T-helper 2 cell treated with Interferon-gamma antibody and Interleukin-4, amounts not matched to agents 5 μg/mL and 100 μg/mL, for 36 hours (primary cell): ENCODE data around the gene DNAJC15.

Source experiments
- DNase-seq: peaks from one replicate; pipeline ENCODE4 v3.0.0; 2021; ENCODE audit warnings: low spot score
- H3K27ac Mint-ChIP-seq: one replicate; pipeline ENCODE4 v1.8.0; 2021; ENCODE audit warnings: mild to moderate bottlenecking, mixed read lengths
- H3K27me3 Mint-ChIP-seq: one replicate; pipeline ENCODE4 v1.8.0; 2021; ENCODE audit warnings: low read depth, mixed read lengths
- H3K36me3 Mint-ChIP-seq: one replicate; pipeline ENCODE4 v1.8.0; 2021; ENCODE audit warnings: low read depth, mixed read lengths
- H3K4me1 Mint-ChIP-seq: one replicate; pipeline ENCODE4 v1.8.0; 2021; ENCODE audit warnings: low read depth, mixed read lengths
- H3K4me3 Mint-ChIP-seq: one replicate; pipeline ENCODE4 v1.8.0; 2022; ENCODE audit warnings: mild to moderate bottlenecking, moderate library complexity, mixed read lengths
- H3K9me3 Mint-ChIP-seq: one replicate; pipeline ENCODE4 v1.8.0; 2021; ENCODE audit warnings: mixed read lengths

Gene DNAJC15

DNA sequence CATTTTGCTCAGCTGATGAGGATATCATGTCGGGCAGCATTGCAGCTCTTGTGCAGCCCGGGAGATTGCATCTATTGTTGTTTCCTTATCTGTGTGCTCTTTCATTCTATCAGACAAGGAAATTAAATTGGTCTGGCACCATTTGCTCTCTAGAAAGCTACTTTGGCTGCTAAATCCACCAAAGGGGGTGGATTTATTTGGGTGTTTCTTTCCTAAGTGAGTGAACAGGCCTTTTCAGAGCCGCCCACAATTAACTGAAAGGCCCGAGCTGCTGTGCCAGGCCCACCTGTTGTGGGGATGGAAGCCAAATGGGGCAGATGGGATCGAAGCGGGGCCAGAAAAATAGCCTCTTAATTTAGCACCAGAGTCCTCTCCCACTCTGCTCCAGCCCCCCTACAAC lies 99.4 kb downstream of the DNAJC15 start:
- Mint-ChIP-seq H3K9me3 (no peaks in the 10 kb centered on the region), H3K27ac (no peak overlapping the region), H3K4me3 (no peak overlapping the region), H3K27me3 (peaks cover 2% of the 10 kb centered on the region), H3K36me3 (no peaks in the 10 kb centered on the region), H3K4me1 (peaks cover 5% of the 10 kb centered on the region)
- no peak for DNase-seq

- H3K4me3 Mint-ChIP-seq, result no peak overlapping the region
- H3K27me3 Mint-ChIP-seq, result peaks cover 2% of the 10 kb centered on the region
- no peaks in the 10 kb centered on the region for H3K9me3 Mint-ChIP-seq
- H3K4me1 Mint-ChIP-seq, result peaks cover 10% of the 10 kb centered on the region
- DNase-seq, result no peak
- no peak overlapping the region for H3K27ac Mint-ChIP-seq
- no peaks in the 10 kb centered on the region for H3K36me3 Mint-ChIP-seq
Observed at GRCh38 chr13:43123856-43124255, 100.5 kb downstream of the DNAJC15 start.

DNA sequence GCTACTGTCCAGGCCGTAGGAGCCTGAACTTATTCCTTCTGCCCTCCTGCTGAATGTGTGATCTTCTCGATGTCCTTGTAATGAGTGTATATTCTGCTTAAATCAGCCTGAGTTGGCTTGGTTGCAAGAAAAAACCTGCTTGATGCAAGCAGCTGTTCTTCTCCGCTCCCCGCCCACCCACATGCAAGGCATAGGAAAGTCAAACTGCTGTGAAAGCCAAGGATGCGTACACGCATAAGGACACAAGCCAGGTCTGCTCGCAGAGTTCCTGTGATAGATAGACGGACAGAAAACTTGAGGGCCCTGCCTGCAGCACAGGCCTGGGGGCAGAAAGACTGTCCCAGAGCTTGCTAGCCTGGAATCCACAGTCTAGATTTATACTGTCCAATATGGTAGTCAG lies 101.1 kb downstream of the DNAJC15 start:
- no peak overlapping the region for H3K27ac Mint-ChIP-seq

GRCh38 chr13:43126420-43126819 lies 103.0 kb downstream of the DNAJC15 start:
- H3K27ac Mint-ChIP-seq, result no peak overlapping the region

More for the DNA sequence above, 101.1 kb downstream of the DNAJC15 start:
- Mint-ChIP-seq H3K9me3 (no peaks in the 10 kb centered on the region), H3K4me1 (peaks cover 10% of the 10 kb centered on the region), H3K36me3 (no peaks in the 10 kb centered on the region), H3K27me3 (peaks cover 7% of the 10 kb centered on the region), H3K4me3 (no peak overlapping the region)
- DNase-seq, result no peak

GRCh38 chr13:43127103-43127798 lies 103.9 kb downstream of the DNAJC15 start:
- Mint-ChIP-seq H3K9me3 (no peaks in the 10 kb centered on the region), H3K4me1 (peaks cover 10% of the 10 kb centered on the region), H3K27me3 (peaks cover 9% of the 10 kb centered on the region), H3K36me3 (no peaks in the 10 kb centered on the region), H3K27ac (peak overlapping the region; percentile 24), H3K4me3 (peak overlapping the region; percentile 8)
- no peak for DNase-seq

More at GRCh38 chr13:43126420-43126819, 103.0 kb downstream of the DNAJC15 start:
- no peaks in the 10 kb centered on the region for H3K9me3 Mint-ChIP-seq
- DNase-seq, result no peak
- peaks cover 10% of the 10 kb centered on the region for H3K4me1 Mint-ChIP-seq
- no peak overlapping the region for H3K4me3 Mint-ChIP-seq
- H3K27me3 Mint-ChIP-seq, result peaks cover 9% of the 10 kb centered on the region
- H3K36me3 Mint-ChIP-seq, result no peaks in the 10 kb centered on the region

GRCh38 chr13:43127827-43128226 lies 104.4 kb downstream of the DNAJC15 start:
- peak overlapping the region; percentile 8 for H3K4me3 Mint-ChIP-seq

GRCh38 chr13:43128504-43128961 lies 105.1 kb downstream of the DNAJC15 start:
- no peaks in the 10 kb centered on the region for H3K9me3 Mint-ChIP-seq
- no peak for DNase-seq
- peaks cover 10% of the 10 kb centered on the region for H3K4me1 Mint-ChIP-seq
- no peak overlapping the region for H3K4me3 Mint-ChIP-seq
- peaks cover 9% of the 10 kb centered on the region for H3K27me3 Mint-ChIP-seq
- H3K36me3 Mint-ChIP-seq, result no peaks in the 10 kb centered on the region
- no peak overlapping the region for H3K27ac Mint-ChIP-seq

More at GRCh38 chr13:43127827-43128226, 104.4 kb downstream of the DNAJC15 start:
- H3K27me3 Mint-ChIP-seq, result peaks cover 9% of the 10 kb centered on the region
- H3K27ac Mint-ChIP-seq, result peak overlapping the region; percentile 24
- no peaks in the 10 kb centered on the region for H3K36me3 Mint-ChIP-seq
- H3K9me3 Mint-ChIP-seq, result no peaks in the 10 kb centered on the region
- H3K4me1 Mint-ChIP-seq, result peaks cover 10% of the 10 kb centered on the region
- no peak for DNase-seq

DNA sequence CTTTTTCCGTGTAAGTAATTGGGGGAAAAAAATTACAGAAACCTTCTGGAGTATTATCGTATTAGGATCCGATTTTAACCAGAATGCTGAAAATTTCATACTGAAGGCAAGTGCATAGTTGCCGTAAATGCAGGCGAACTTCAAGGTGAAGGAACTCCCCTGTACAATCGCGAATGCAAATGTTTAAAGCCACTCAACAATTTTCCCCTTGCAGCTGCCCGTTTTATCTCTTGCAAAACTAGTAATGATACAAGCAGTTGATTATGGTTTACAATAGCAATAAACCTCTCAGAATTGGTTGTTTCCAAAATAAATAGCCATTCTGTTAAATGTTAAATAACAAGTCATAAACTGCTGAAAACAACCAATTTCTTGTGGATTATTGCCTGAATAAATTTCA lies 105.7 kb downstream of the DNAJC15 start:
- Mint-ChIP-seq H3K36me3 (no peaks in the 10 kb centered on the region), H3K4me3 (no peak overlapping the region), H3K4me1 (peaks cover 10% of the 10 kb centered on the region), H3K27ac (no peak overlapping the region), H3K9me3 (no peaks in the 10 kb centered on the region), H3K27me3 (peaks cover 12% of the 10 kb centered on the region)
- DNase-seq, result no peak

DNA sequence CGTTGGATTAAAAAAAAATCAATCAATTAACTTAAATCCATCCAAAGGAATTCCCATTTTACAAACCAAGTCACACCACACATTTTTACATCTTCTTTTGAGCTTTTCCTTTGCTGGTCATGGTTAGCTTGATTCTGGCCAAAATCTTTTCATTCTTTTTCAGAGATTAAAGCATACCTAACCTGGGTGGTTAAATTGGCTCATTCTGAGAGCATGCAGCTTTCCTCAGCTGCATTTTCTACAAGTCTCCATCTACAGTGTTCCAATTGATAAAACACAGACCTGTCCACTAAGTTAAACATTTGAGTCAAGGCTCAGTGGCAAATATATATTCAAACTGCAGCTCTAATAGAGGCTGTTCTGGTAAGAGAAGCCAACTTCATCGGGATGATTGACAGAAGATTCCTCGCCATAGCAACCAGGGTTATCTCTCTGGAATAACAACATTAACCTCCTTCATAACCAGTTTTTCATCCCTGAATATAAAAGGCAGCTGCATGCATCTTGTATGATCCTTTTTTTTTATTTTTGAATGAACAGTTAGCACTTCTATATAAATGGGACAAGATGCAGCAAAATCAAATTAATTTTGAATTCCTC lies 106.2 kb downstream of the DNAJC15 start:
- DNase-seq, result no peak
- no peaks in the 10 kb centered on the region for H3K36me3 Mint-ChIP-seq
- no peak overlapping the region for H3K27ac Mint-ChIP-seq
- peaks cover 12% of the 10 kb centered on the region for H3K27me3 Mint-ChIP-seq
- H3K9me3 Mint-ChIP-seq, result no peaks in the 10 kb centered on the region
- peaks cover 10% of the 10 kb centered on the region for H3K4me1 Mint-ChIP-seq
- no peak overlapping the region for H3K4me3 Mint-ChIP-seq

DNA sequence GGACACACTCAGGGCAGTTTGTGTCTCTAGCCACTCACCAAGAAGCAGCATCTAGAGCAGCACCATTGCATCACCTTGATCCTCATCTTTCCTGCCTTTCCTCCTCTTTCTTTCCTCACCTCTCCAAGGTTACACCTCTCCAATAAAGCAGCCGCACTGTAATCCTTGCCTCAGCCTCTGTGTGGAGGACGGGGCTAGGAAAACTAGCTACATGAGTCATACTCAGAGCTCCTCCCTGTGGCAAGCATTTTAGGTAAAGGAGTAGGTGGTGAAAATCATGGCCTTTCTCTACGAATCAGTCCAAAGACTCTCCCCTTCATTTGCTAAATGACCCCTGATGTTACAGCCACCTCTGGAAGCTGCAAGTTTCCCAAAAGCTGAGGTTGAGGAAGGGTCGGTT lies 108.9 kb downstream of the DNAJC15 start:
- Mint-ChIP-seq H3K4me1 (peaks cover 10% of the 10 kb centered on the region), H3K9me3 (no peaks in the 10 kb centered on the region), H3K4me3 (no peak overlapping the region), H3K27me3 (peaks cover 12% of the 10 kb centered on the region), H3K36me3 (no peaks in the 10 kb centered on the region), H3K27ac (no peak overlapping the region)
- no peak for DNase-seq

GRCh38 chr13:43132911-43133310 lies 109.5 kb downstream of the DNAJC15 start:
- DNase-seq, result no peak
- Mint-ChIP-seq H3K36me3 (no peaks in the 10 kb centered on the region), H3K9me3 (no peaks in the 10 kb centered on the region), H3K27me3 (peaks cover 13% of the 10 kb centered on the region), H3K4me1 (peaks cover 5% of the 10 kb centered on the region), H3K4me3 (no peak overlapping the region), H3K27ac (no peak overlapping the region)

GRCh38 chr13:43133792-43134191 lies 110.4 kb downstream of the DNAJC15 start:
- peaks cover 17% of the 10 kb centered on the region for H3K27me3 Mint-ChIP-seq
- DNase-seq, result no peak
- no peak overlapping the region for H3K4me3 Mint-ChIP-seq
- no peaks in the 10 kb centered on the region for H3K4me1 Mint-ChIP-seq
- H3K9me3 Mint-ChIP-seq, result no peaks in the 10 kb centered on the region
- H3K36me3 Mint-ChIP-seq, result no peaks in the 10 kb centered on the region
- no peak overlapping the region for H3K27ac Mint-ChIP-seq

GRCh38 chr13:43134868-43135267 lies 111.5 kb downstream of the DNAJC15 start:
- Mint-ChIP-seq H3K36me3 (no peaks in the 10 kb centered on the region), H3K27me3 (peaks cover 12% of the 10 kb centered on the region), H3K9me3 (no peaks in the 10 kb centered on the region), H3K4me3 (no peak overlapping the region), H3K27ac (no peak overlapping the region), H3K4me1 (no peaks in the 10 kb centered on the region)
- no peak for DNase-seq

DNA sequence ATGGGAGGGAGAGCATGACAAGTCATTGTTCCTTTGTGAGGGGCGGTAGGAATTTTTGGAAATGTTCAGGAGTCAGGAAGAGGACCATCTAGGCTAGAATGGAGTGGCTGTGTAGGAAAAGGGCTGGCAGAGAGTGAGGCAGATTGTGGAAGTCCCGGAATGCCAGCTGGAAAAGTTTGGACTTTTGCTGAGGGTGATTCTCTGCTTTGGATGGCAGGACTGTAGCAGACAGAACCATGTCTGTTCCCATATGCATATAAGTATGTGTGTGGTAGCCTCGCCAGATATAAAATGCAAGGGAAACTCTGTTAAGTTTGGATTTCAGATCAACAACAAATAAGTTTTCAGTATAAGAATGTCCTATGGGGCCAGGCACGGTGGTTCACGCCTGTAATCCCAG lies 112.1 kb downstream of the DNAJC15 start:
- Mint-ChIP-seq H3K36me3 (no peaks in the 10 kb centered on the region), H3K27ac (no peak overlapping the region), H3K9me3 (no peaks in the 10 kb centered on the region), H3K4me1 (no peaks in the 10 kb centered on the region), H3K27me3 (peaks cover 13% of the 10 kb centered on the region), H3K4me3 (no peak overlapping the region)
- DNase-seq, result no peak
